Activated B cell treated with CpG ODN at 0.5 μM for 24 hours (primary cell): ENCODE data around the gene QKI. TPM values are rescaled to one million over a fixed set of nuclear protein-coding genes. Genes with fewer than 3 reads are reported as not detected.
A peak's percentile ranks its signal among the peaks of the same experiment; 100 is the strongest.

ENCODE experiments used
- ATAC-seq: fragments of 200-7000 bp; cut with Tn5 transposase; one replicate; pipeline ENCODE4 v1.10.0; 2021; ENCODE audit warnings: low read depth, mild to moderate bottlenecking, moderate library complexity
- CTCF ChIA-PET: fragments of 350-600 bp; sonication (Branson Sonifier 250); formaldehyde crosslinking; loops from one replicate; lab custom pipeline; 2021; ENCODE audit warnings: antibody characterized with exemption; lab: Charles Lee
- POLR2A ChIA-PET: fragments of 350-600 bp; sonication (Branson Sonifier 250); formaldehyde crosslinking; loops from one replicate; lab custom pipeline; 2021; ENCODE audit warnings: antibody characterized with exemption; lab: Charles Lee
- DNase-seq: peaks from one replicate; pipeline ENCODE4 v3.0.0; 2022
- H3K27ac Mint-ChIP-seq: one replicate; pipeline ENCODE4 v1.8.0; 2020; ENCODE audit warnings: mixed read lengths
- H3K27me3 Mint-ChIP-seq: one replicate; pipeline ENCODE4 v1.8.0; 2021; ENCODE audit warnings: mixed read lengths
- H3K36me3 Mint-ChIP-seq: one replicate; pipeline ENCODE4 v1.8.0; 2021; ENCODE audit warnings: low read depth, mixed read lengths
- H3K4me1 Mint-ChIP-seq: one replicate; pipeline ENCODE4 v1.8.0; 2021; ENCODE audit warnings: mixed read lengths
- H3K4me3 Mint-ChIP-seq: one replicate; pipeline ENCODE4 v1.8.0; 2020; ENCODE audit warnings: mild to moderate bottlenecking, mixed read lengths
- H3K9me3 Mint-ChIP-seq: one replicate; pipeline ENCODE4 v1.8.0; 2020; ENCODE audit warnings: mixed read lengths
- intact Hi-C: fragments of 100-400 bp; cut with micrococcal nuclease; formaldehyde crosslinking; loops from one replicate; pipeline ENCODE4 v1.15.1; 2024
- total RNA-seq: library from RNA; stranded (reverse); gene quantifications from 2 replicates; pipeline ENCODE4 v1.2.3, GENCODE V29; 2022
- TF ChIP-seq, protein P1 (sequence below): fragments of 200-600 bp; IDR thresholded peaks from one replicate; pipeline ENCODE4 v1.8.0; 2022; ENCODE audit warnings: antibody characterized with exemption, mild to moderate bottlenecking

Gene QKI
- total RNA-seq, 1 donor from 2014 or later: 61.5 TPM

DNA sequence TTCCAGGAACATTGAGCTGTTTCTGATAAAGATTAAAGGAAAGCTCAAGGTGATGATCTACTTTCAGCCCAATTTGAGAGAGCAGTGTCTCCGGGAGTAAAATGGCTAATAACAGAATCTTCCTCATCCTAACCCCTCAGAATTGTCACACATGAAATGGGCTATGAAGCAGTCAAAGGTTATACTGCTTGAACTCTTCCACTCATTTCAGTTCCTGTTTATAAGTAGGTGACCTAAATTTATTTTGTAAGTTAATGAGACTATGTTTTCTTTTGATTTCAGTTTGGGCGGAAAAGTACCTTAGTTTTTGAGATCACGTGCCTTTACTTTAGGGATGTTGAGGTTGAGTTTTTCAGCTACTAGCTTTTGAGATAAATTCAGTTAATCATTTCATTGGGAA, 47.2 kb downstream of the QKI start:
- H3K4me3 Mint-ChIP-seq: peak overlapping the region; percentile 35
- POLR2A ChIA-PET: no interaction called here
- H3K4me1 Mint-ChIP-seq: peaks cover 65% of the 10 kb centered on the region
- no peaks in the 10 kb centered on the region for H3K27me3 Mint-ChIP-seq
- CTCF ChIA-PET: no interaction called here
- intact Hi-C loops: loop anchor here (2.0 kb wide), 1 partner anchor 21 kb away; no protein-coding TSS in a partner anchor
- H3K9me3 Mint-ChIP-seq: no peaks in the 10 kb centered on the region
- no peak overlapping the region for H3K27ac Mint-ChIP-seq
- peaks cover 39% of the 10 kb centered on the region for H3K36me3 Mint-ChIP-seq
- no peak for ATAC-seq
- TF ChIP-seq, protein P1, sequence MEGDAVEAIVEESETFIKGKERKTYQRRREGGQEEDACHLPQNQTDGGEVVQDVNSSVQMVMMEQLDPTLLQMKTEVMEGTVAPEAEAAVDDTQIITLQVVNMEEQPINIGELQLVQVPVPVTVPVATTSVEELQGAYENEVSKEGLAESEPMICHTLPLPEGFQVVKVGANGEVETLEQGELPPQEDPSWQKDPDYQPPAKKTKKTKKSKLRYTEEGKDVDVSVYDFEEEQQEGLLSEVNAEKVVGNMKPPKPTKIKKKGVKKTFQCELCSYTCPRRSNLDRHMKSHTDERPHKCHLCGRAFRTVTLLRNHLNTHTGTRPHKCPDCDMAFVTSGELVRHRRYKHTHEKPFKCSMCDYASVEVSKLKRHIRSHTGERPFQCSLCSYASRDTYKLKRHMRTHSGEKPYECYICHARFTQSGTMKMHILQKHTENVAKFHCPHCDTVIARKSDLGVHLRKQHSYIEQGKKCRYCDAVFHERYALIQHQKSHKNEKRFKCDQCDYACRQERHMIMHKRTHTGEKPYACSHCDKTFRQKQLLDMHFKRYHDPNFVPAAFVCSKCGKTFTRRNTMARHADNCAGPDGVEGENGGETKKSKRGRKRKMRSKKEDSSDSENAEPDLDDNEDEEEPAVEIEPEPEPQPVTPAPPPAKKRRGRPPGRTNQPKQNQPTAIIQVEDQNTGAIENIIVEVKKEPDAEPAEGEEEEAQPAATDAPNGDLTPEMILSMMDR: no peak
- no peak for DNase-seq

DNA sequence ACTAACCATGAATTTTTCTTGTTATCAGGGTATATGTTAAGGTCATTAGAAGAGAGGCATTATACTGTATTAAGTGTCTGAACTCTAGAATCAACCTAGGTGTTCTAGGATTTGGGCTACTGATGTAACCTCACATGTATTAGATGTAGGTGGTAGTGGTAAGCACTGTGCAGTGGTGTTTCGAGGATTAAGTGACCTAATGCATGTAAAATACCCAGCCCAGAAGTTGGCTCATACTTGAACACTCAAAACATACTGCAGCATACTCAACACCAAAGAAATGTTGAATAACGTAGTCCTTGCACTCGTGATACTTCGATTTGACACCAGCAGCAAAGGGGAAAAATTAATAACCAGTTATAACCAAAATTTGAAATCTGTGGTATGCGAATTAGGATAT, 48.7 kb downstream of the QKI start:
- TF ChIP-seq, protein P1: no peak
- Mint-ChIP-seq H3K27ac (no peak overlapping the region), H3K9me3 (no peaks in the 10 kb centered on the region), H3K4me3 (no peak overlapping the region), H3K27me3 (no peaks in the 10 kb centered on the region), H3K4me1 (peaks cover 63% of the 10 kb centered on the region), H3K36me3 (peaks cover 33% of the 10 kb centered on the region)
- intact Hi-C loops: no loop called here
- no peak for ATAC-seq
- no peak for DNase-seq
- CTCF ChIA-PET: no interaction called here
- POLR2A ChIA-PET: no interaction called here

DNA sequence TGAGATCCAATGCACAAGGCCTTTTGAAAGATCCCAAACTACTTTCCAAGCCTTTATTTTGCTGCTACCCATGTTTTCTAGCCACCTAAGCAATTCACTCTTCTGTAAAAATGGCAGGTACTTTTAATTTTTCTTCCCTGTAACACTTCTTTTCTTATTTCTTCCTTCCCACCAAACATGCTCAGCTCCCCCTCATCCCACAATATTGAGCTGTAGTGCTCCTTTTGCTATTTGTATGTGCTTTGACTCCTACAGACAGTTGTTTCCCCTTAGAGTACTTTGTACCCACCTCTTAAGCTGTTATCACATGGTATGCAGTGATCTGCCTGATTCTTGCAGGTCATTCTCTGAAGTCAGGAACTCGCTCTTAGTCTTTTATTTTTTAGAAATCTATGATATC, 49.3 kb downstream of the QKI start:
- ATAC-seq (no peak), DNase-seq (no peak)
- ChIA-PET CTCF (no interaction called here), POLR2A (no interaction called here)
- Mint-ChIP-seq H3K4me3 (no peak overlapping the region), H3K27ac (no peak overlapping the region), H3K4me1 (peaks cover 61% of the 10 kb centered on the region), H3K36me3 (peaks cover 38% of the 10 kb centered on the region), H3K9me3 (no peaks in the 10 kb centered on the region), H3K27me3 (no peaks in the 10 kb centered on the region)
- intact Hi-C loops: no loop called here
- TF ChIP-seq, protein P1: no peak

DNA sequence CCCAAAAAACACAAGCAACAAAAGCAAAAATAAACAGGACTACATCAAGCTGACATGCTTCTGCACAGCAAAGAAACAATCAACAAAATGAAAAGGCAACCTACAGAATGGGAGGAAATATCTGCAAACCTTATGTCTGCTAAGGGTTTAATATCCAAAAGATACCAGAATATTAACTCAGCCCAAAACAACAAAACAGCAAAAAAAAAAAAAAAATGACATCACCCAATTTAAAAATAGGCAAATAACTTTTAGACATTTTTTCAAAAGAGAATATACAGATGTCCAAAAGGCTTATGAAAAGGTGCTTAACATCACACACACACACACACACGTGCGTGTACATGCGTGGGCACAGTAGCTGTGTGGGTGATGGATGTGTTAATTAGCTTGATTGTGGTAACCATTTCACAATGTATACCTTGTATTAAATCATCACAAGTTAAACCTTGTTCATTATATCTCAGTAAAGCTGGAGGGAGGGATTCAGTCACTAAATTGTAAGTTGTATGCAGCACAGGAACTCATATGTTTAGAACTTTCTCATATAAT, 52.4 kb downstream of the QKI start:
- no peak for DNase-seq
- no peak for ATAC-seq
- TF ChIP-seq, protein P1: no peak
- ChIA-PET CTCF (no interaction called here), POLR2A (interaction anchor here (0.7 kb wide), 1 partner anchor 289 kb away, joined by 4 read pairs; no protein-coding TSS in a partner anchor)
- Mint-ChIP-seq H3K9me3 (peaks cover 12% of the 10 kb centered on the region), H3K4me3 (no peak overlapping the region), H3K36me3 (peaks cover 56% of the 10 kb centered on the region), H3K4me1 (peaks cover 31% of the 10 kb centered on the region), H3K27ac (no peak overlapping the region), H3K27me3 (no peaks in the 10 kb centered on the region)
- intact Hi-C loops: no loop called here

DNA sequence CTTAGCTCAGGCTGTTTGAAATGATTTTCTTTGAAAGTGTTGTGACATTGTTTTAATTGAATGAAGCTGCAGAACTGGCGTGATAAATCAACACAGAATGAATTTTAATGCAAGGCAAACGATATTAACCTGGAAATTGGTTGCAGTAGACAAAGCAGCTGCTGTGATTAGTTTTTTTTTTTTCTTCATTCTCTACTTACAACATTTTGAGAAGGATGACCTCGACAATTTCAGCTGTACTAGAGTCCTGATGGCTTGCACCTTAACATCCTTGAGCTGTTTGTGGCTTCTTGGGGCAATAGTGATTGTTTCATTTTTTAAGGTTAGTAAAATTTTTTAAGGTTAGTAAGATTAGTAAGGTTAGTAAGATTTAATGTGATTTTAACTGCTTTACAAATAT, 54.2 kb downstream of the QKI start:
- CTCF ChIA-PET: no interaction called here
- H3K27ac Mint-ChIP-seq: no peak overlapping the region
- peaks cover 61% of the 10 kb centered on the region for H3K36me3 Mint-ChIP-seq
- peaks cover 26% of the 10 kb centered on the region for H3K4me1 Mint-ChIP-seq
- POLR2A ChIA-PET: no interaction called here
- H3K27me3 Mint-ChIP-seq: no peaks in the 10 kb centered on the region
- no peak overlapping the region for H3K4me3 Mint-ChIP-seq
- intact Hi-C loops: no loop called here
- H3K9me3 Mint-ChIP-seq: peaks cover 12% of the 10 kb centered on the region
- ATAC-seq (no peak), DNase-seq (no peak)
- TF ChIP-seq, protein P1: no peak
